Measurements from ENCODE around the gene SHANK1.

- TF ChIP-seq, protein P1, sequence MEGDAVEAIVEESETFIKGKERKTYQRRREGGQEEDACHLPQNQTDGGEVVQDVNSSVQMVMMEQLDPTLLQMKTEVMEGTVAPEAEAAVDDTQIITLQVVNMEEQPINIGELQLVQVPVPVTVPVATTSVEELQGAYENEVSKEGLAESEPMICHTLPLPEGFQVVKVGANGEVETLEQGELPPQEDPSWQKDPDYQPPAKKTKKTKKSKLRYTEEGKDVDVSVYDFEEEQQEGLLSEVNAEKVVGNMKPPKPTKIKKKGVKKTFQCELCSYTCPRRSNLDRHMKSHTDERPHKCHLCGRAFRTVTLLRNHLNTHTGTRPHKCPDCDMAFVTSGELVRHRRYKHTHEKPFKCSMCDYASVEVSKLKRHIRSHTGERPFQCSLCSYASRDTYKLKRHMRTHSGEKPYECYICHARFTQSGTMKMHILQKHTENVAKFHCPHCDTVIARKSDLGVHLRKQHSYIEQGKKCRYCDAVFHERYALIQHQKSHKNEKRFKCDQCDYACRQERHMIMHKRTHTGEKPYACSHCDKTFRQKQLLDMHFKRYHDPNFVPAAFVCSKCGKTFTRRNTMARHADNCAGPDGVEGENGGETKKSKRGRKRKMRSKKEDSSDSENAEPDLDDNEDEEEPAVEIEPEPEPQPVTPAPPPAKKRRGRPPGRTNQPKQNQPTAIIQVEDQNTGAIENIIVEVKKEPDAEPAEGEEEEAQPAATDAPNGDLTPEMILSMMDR (IDR thresholded peaks at IDR 0.05), result no peak
- no peak for TF ChIP-seq EP300 (IDR thresholded peaks at IDR 0.05)
Observed at GRCh38 chr19:50712833-50713232, 6.8 kb downstream of the SHANK1 start.
